Measurements from ENCODE around the gene HNF1B. TPM values are rescaled to one million over a fixed set of nuclear protein-coding genes. Genes with fewer than 3 reads are reported as not detected.

HNF1B gene
- total RNA-seq, 2 experiments from 2014 or later, result 1.9 TPM; not detected in 1

- Mint-ChIP-seq H3K27ac (no peak overlapping the region), H3K4me3 (no peak overlapping the region), H3K9me3 (ENCODE audit: low read depth) (no peaks in the 10 kb centered on the region), H3K4me1 (peaks cover 27% of the 10 kb centered on the region), H3K36me3 (no peaks in the 10 kb centered on the region), H3K27me3 (peaks cover 90% of the 10 kb centered on the region)
- CTCF ChIA-PET, result no interaction called here
- ATAC-seq, result no peak
- DNase-seq, result no peak
Observed at GRCh38 chr17:37741341-37742115, 3.3 kb downstream of the HNF1B start.

GRCh38 chr17:37740915-37741314, 3.9 kb downstream of the HNF1B start:
- Mint-ChIP-seq H3K36me3 (no peaks in the 10 kb centered on the region), H3K27ac (no peak overlapping the region), H3K4me3 (no peak overlapping the region), H3K27me3 (peaks cover 90% of the 10 kb centered on the region), H3K9me3 (ENCODE audit: low read depth) (no peaks in the 10 kb centered on the region), H3K4me1 (peaks cover 30% of the 10 kb centered on the region)
- DNase-seq (no peak), ATAC-seq (no peak)
- CTCF ChIA-PET, result no interaction called here

GRCh38 chr17:37737971-37738370, 6.9 kb downstream of the HNF1B start:
- peaks cover 73% of the 10 kb centered on the region for H3K27me3 Mint-ChIP-seq
- no peak for ATAC-seq
- H3K9me3 Mint-ChIP-seq (ENCODE audit: low read depth), result no peaks in the 10 kb centered on the region
- no peak for DNase-seq
- peaks cover 21% of the 10 kb centered on the region for H3K4me1 Mint-ChIP-seq
- CTCF ChIA-PET, result no interaction called here
- H3K4me3 Mint-ChIP-seq, result no peak overlapping the region
- no peak overlapping the region for H3K27ac Mint-ChIP-seq
- no peaks in the 10 kb centered on the region for H3K36me3 Mint-ChIP-seq

DNA sequence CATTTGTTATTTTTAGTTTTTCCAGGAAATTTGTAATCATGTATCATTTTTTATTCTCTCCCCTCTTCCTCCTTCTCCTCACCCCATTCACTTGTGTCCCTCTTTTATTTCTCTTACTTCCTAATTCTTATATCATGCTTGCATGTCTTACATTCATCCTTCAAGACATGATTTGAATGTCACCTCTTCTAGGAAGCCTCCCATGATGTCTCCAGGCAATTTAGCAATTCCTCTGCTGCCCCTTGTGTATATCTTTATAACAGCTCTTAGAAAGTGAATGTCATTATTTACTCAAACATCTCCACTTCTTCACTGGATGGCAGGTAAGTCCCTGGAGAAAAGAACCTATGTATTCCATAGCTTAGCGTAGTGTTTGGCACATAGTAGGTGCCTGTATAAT, 7.8 kb downstream of the HNF1B start:
- DNase-seq (no peak), ATAC-seq (no peak)
- H3K27me3 Mint-ChIP-seq, result peaks cover 69% of the 10 kb centered on the region
- no peak overlapping the region for H3K27ac Mint-ChIP-seq
- CTCF ChIA-PET, result interaction anchor here (0.8 kb wide), 1 partner anchor 1014 kb away, joined by 3 read pairs; no protein-coding TSS in a partner anchor
- H3K4me1 Mint-ChIP-seq, result peaks cover 17% of the 10 kb centered on the region
- H3K9me3 Mint-ChIP-seq (ENCODE audit: low read depth), result no peaks in the 10 kb centered on the region
- no peak overlapping the region for H3K4me3 Mint-ChIP-seq
- H3K36me3 Mint-ChIP-seq, result no peaks in the 10 kb centered on the region

DNA sequence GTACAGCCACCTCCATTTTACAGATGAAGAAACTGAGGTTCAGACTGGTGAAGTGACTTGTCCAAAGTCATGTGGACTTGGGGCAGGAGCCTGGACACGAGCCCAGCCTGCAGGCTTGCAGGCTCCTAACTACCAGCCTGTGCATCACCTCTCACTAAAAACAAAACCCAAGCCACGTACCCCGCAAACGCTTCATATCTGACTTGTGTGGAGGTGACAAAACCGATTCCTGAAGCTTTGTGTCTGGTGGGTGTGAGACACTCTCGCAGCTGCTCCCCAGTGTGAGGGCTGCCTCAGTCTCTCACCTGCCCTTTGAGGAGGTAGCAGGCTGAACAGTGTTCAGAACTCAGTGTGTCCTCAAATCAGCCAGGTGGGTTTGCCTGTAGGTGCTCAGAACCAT, 8.4 kb downstream of the HNF1B start:
- Mint-ChIP-seq H3K27me3 (peaks cover 63% of the 10 kb centered on the region), H3K4me1 (peaks cover 15% of the 10 kb centered on the region), H3K4me3 (no peak overlapping the region), H3K27ac (no peak overlapping the region), H3K9me3 (ENCODE audit: low read depth) (no peaks in the 10 kb centered on the region), H3K36me3 (no peaks in the 10 kb centered on the region)
- peak; percentile 27 for ATAC-seq
- no peak for DNase-seq
- CTCF ChIA-PET, result no interaction called here

DNA sequence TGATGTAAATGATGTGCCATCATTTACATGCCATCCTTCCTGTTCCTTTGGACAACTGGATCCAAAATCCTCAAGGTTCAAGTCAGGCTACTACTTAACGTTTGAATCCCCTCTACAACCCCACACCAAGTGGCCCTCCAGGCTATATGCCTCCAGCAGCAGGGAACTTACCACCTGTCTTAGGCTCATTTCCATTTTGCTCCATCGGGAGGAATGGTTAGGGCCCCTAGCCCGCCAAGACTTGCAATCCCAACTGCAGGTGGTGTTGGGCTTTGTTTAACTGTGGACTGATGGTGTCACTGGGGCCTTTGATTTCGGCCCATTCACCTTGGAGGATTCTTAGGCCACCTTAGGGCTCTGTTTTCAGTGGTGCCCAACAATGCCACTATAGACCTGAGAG, 9.7 kb downstream of the HNF1B start:
- DNase-seq, result no peak
- H3K4me3 Mint-ChIP-seq, result no peak overlapping the region
- no peaks in the 10 kb centered on the region for H3K9me3 Mint-ChIP-seq (ENCODE audit: low read depth)
- peaks cover 13% of the 10 kb centered on the region for H3K4me1 Mint-ChIP-seq
- ATAC-seq, result no peak
- H3K27ac Mint-ChIP-seq, result no peak overlapping the region
- H3K27me3 Mint-ChIP-seq, result peaks cover 51% of the 10 kb centered on the region
- no peaks in the 10 kb centered on the region for H3K36me3 Mint-ChIP-seq
- CTCF ChIA-PET, result no interaction called here

DNA sequence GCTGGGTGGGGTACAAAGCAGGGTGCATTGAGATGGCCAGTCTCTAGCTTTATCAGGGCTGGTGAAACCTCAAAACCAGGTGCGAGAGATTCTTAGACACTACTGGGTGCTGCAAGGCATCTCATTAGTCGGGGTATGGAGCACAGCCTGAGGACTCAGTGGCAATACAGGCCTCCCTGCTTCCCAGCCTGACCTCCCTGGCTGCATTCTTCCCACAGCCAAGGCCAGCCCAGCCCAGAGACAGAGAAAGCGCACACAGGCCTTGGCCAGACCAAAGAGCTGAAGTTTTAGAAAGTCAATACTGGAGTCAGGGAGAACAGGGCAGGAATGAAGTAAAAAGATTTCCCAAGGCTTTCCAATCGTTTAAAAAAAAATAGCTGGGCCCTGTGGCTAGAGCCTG, 12.5 kb downstream of the HNF1B start:
- Mint-ChIP-seq H3K4me3 (no peak overlapping the region), H3K36me3 (no peaks in the 10 kb centered on the region), H3K27me3 (peaks cover 28% of the 10 kb centered on the region), H3K4me1 (peaks cover 11% of the 10 kb centered on the region), H3K27ac (no peak overlapping the region), H3K9me3 (ENCODE audit: low read depth) (no peaks in the 10 kb centered on the region)
- CTCF ChIA-PET, result no interaction called here
- DNase-seq, result no peak
- ATAC-seq, result no peak

- no peak for ATAC-seq
- Mint-ChIP-seq H3K27me3 (peaks cover 16% of the 10 kb centered on the region), H3K36me3 (no peaks in the 10 kb centered on the region), H3K9me3 (ENCODE audit: low read depth) (no peaks in the 10 kb centered on the region), H3K4me3 (no peak overlapping the region), H3K27ac (no peak overlapping the region), H3K4me1 (no peaks in the 10 kb centered on the region)
- no peak for DNase-seq
- CTCF ChIA-PET, result no interaction called here
Observed at GRCh38 chr17:37731056-37731455, 13.8 kb downstream of the HNF1B start.

DNA sequence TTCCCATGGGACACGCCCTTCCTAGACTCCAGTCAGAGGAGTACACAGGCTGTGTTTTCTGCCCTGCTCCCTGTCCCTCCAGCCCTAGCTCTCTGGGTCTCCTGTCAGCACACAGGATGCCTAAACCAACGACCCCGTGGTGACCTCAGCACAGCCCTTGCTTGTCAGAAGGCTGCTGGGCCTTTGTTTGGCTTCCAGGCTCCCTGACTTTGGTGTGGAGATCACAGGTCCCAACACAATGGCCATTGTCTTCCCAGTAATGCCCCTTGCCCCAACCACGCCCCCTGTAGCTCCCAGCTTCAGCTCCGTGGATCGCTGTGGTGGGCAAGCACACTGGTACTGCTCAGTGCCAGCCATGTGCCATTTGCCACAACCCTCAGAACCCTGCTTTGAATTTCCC, 15.0 kb downstream of the HNF1B start:
- CTCF ChIA-PET, result interaction anchor here (0.7 to 1.8 kb wide), 2 partner anchors 13 to 86 kb away, joined by 4 read pairs; no protein-coding TSS in a partner anchor
- Mint-ChIP-seq H3K4me3 (no peak overlapping the region), H3K9me3 (ENCODE audit: low read depth) (no peaks in the 10 kb centered on the region), H3K36me3 (no peaks in the 10 kb centered on the region), H3K4me1 (no peaks in the 10 kb centered on the region), H3K27ac (no peak overlapping the region), H3K27me3 (peaks cover 15% of the 10 kb centered on the region)
- ATAC-seq (no peak), DNase-seq (no peak)

DNA sequence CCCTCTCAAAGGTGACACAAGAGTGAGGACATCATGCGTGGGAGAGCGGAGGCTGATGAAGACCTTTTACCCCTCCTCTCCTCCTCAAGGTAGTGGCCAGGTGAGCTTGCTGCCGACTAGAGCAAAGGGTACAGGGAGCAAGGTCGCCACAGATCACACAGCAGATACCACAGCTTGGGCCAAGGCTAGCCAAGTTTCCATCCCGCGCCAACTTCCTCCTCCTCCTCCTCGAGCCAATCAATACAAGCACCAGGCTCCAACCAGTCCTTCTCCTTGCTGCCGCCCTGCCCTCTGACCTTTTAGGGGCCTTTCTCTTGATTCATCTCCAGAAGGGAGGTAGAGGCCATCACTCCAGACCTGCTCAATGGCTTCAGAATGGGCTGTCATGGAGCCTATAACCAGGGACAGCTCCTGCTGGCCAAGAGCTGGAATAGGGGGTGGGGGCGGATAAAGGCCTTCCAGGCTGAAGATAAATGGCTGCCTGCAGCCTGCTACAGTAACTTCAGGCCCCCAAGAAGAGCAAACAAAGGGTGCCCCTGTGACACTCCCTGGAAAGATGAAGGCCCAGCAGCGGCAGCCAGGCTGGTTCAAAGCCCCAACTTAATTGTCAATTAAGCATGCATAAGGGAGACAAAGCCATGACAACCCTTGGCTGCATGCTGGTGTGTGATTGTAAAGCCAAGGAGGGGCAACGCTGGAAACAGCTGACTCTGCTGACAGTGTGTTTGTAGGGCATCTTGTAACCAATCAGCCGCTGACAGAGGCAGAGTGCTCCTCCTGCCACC, 17.8 kb downstream of the HNF1B start:
- Mint-ChIP-seq H3K27me3 (peaks cover 8% of the 10 kb centered on the region), H3K4me3 (no peak overlapping the region), H3K36me3 (no peaks in the 10 kb centered on the region), H3K9me3 (ENCODE audit: low read depth) (no peaks in the 10 kb centered on the region), H3K4me1 (no peaks in the 10 kb centered on the region), H3K27ac (no peak overlapping the region)
- ATAC-seq (no peak), DNase-seq (no peak)
- CTCF ChIA-PET, result no interaction called here

DNA sequence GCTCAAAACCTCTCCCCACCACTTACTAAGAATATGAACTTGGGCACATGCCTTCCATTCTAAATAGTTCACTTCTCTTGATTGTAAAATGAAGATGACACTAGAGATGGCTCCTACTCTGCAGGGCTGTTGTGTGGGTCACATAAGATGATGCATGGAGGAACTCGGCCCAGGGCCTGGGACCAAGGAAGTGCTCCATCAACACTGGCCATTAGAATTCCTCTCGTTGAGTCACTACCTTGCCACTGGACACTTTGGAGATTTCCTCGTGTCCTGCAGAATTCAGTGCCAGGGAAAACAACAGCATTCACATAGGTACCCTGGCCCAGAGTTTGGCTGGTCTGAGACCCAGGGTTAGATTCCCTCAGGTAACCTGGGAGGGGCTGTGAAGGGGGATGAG, 18.6 kb downstream of the HNF1B start:
- Mint-ChIP-seq H3K4me1 (no peaks in the 10 kb centered on the region), H3K27ac (no peak overlapping the region), H3K36me3 (no peaks in the 10 kb centered on the region), H3K27me3 (peaks cover 15% of the 10 kb centered on the region), H3K9me3 (ENCODE audit: low read depth) (no peaks in the 10 kb centered on the region), H3K4me3 (no peak overlapping the region)
- ATAC-seq, result no peak
- CTCF ChIA-PET, result no interaction called here
- no peak for DNase-seq

- no peak overlapping the region for H3K4me3 Mint-ChIP-seq
- no peaks in the 10 kb centered on the region for H3K4me1 Mint-ChIP-seq
- ATAC-seq, result no peak
- CTCF ChIA-PET, result no interaction called here
- H3K36me3 Mint-ChIP-seq, result no peaks in the 10 kb centered on the region
- H3K27me3 Mint-ChIP-seq, result peaks cover 15% of the 10 kb centered on the region
- H3K27ac Mint-ChIP-seq, result no peak overlapping the region
- no peaks in the 10 kb centered on the region for H3K9me3 Mint-ChIP-seq (ENCODE audit: low read depth)
- DNase-seq, result no peak
Observed at GRCh38 chr17:37725601-37726146, 19.2 kb downstream of the HNF1B start.

- DNase-seq (no peak), ATAC-seq (no peak)
- H3K27ac Mint-ChIP-seq, result no peak overlapping the region
- CTCF ChIA-PET, result no interaction called here
- H3K4me3 Mint-ChIP-seq, result no peak overlapping the region
- H3K36me3 Mint-ChIP-seq, result no peaks in the 10 kb centered on the region
- H3K9me3 Mint-ChIP-seq (ENCODE audit: low read depth), result no peaks in the 10 kb centered on the region
- H3K27me3 Mint-ChIP-seq, result peaks cover 15% of the 10 kb centered on the region
- no peaks in the 10 kb centered on the region for H3K4me1 Mint-ChIP-seq
Observed at GRCh38 chr17:37725021-37725595, 19.8 kb downstream of the HNF1B start.
